Measurements from ENCODE around the gene PITPNM1. TPM values are rescaled to one million over a fixed set of nuclear protein-coding genes. Genes with fewer than 3 reads are reported as not detected.

The PITPNM1 gene
- total and polyA plus RNA-seq, 2 of the 13 experiments (the other 11 are each of a cell fraction or from before 2014, with no cell fraction given): 8.2 to 8.5 TPM

GRCh38 chr11:67504950-67505581 is at the start of gene PITPNM1 (continued):
- TF ChIP-seq KLF13 (CRISPR knock-in tag; IDR thresholded peaks at IDR 0.05) (no peak), ZNF543 (CRISPR knock-in tag; IDR thresholded peaks at IDR 0.05) (no peak), ZNF619 (CRISPR knock-in tag; IDR thresholded peaks at IDR 0.05) (no peak), ZNF703 (CRISPR knock-in tag; IDR thresholded peaks at IDR 0.05; ENCODE audit: borderline replicate concordance) (no peak), DDIT3 (CRISPR knock-in tag; IDR thresholded peaks at IDR 0.05) (no peak), SP1 (IDR thresholded peaks at IDR 0.05) (no peak), SP1 (CRISPR knock-in tag; IDR thresholded peaks at IDR 0.05) (peak; percentile 43; the same call in 1 of the 2 replicates), ZNF674 (CRISPR knock-in tag; IDR thresholded peaks at IDR 0.05; ENCODE audit: low read depth) (no peak), TOPORS (CRISPR knock-in tag; IDR thresholded peaks at IDR 0.05) (no peak), HMGA1 (CRISPR knock-in tag; conservative IDR thresholded peaks at IDR 0.05) (no peak), KAT2B (IDR thresholded peaks at IDR 0.05; ENCODE audit: borderline replicate concordance, low read depth, low read length) (no peak), ZMYM3 (CRISPR knock-in tag; IDR thresholded peaks at IDR 0.05) (no peak), SALL2 (CRISPR knock-in tag; IDR thresholded peaks at IDR 0.05) (no peak), GTF3A (CRISPR knock-in tag; conservative IDR thresholded peaks at IDR 0.05) (no peak), SP4 (CRISPR knock-in tag; IDR thresholded peaks at IDR 0.05) (peak; percentile 55; the same call in 1 of the 2 replicates), ISL2 (CRISPR knock-in tag; IDR thresholded peaks at IDR 0.05) (no peak), ISX (CRISPR knock-in tag; conservative IDR thresholded peaks at IDR 0.05) (no peak), CHD4 (IDR thresholded peaks at IDR 0.05; ENCODE audit: borderline replicate concordance, low read length) (no peak), FOXA1 (IDR thresholded peaks at IDR 0.05) (no peak), FOXA1 (CRISPR knock-in tag; IDR thresholded peaks at IDR 0.05) (no peak), ZIK1 (CRISPR knock-in tag; IDR thresholded peaks at IDR 0.05; ENCODE audit: borderline replicate concordance, low read depth) (no peak), BCL6 (CRISPR knock-in tag; IDR thresholded peaks at IDR 0.05) (no peak), KLF6 (CRISPR knock-in tag; IDR thresholded peaks at IDR 0.05) (no peak), SETDB1 (CRISPR knock-in tag; IDR thresholded peaks at IDR 0.05; ENCODE audit: borderline replicate concordance) (no peak), IKZF1 (IDR thresholded peaks at IDR 0.05) (no peak), GABPB1 (CRISPR knock-in tag; IDR thresholded peaks at IDR 0.05) (no peak; the same call in 1 of the 2 replicates), HNRNPL (IDR thresholded peaks at IDR 0.05; ENCODE audit: low read depth, low read length) (no peak), ONECUT2 (CRISPR knock-in tag; IDR thresholded peaks at IDR 0.05) (no peak), ZNF557 (CRISPR knock-in tag; IDR thresholded peaks at IDR 0.05) (no peak), DR1 (CRISPR knock-in tag; IDR thresholded peaks at IDR 0.05) (no peak), NFRKB (IDR thresholded peaks at IDR 0.05) (no peak), PCBP1 (IDR thresholded peaks at IDR 0.05; ENCODE audit: borderline replicate concordance, low read depth, low read length) (no peak), TRIM24 (CRISPR knock-in tag; IDR thresholded peaks at IDR 0.05) (no peak), HDAC1 (CRISPR knock-in tag; IDR thresholded peaks at IDR 0.05) (no peak), ZNF292 (CRISPR knock-in tag; IDR thresholded peaks at IDR 0.05; ENCODE audit: borderline replicate concordance, low read depth) (no peak), ZNF567 (CRISPR knock-in tag; IDR thresholded peaks at IDR 0.05; ENCODE audit: borderline replicate concordance) (no peak), MAX (IDR thresholded peaks at IDR 0.05) (no peak; the same call in 1 of the 2 replicates), SRF (IDR thresholded peaks at IDR 0.05; ENCODE audit: low read depth, low read length) (no peak), RELA (CRISPR knock-in tag; IDR thresholded peaks at IDR 0.05) (no peak)

Measured in HepG2 (cell line).